Measurements from ENCODE around the gene RUNX2. TPM values are rescaled to one million over a fixed set of nuclear protein-coding genes. Genes with fewer than 3 reads are reported as not detected.

Gene RUNX2
- polyA plus RNA-seq, 1 donor from 2014 or later, result not detected

- H3K9me2 ChIP-seq (ENCODE audit: insufficient read depth, low read length), result no peaks in the 10 kb centered on the region
- H3K79me2 ChIP-seq (replicated peaks; ENCODE audit: insufficient read depth, low read length), result no peaks in the 10 kb centered on the region
- H4K20me1 ChIP-seq (ENCODE audit: insufficient read depth), result no peaks in the 10 kb centered on the region
- H3K9me3 ChIP-seq (ENCODE audit: low read length), result no peaks in the 10 kb centered on the region
- H3F3A ChIP-seq (ENCODE audit: insufficient read depth, low read length, poor library complexity, severe bottlenecking), result no peaks in the 10 kb centered on the region
- no peaks in the 10 kb centered on the region for H3K27me3 ChIP-seq (ENCODE audit: insufficient read depth, low read depth, low read length)
- no peak overlapping the region for H2AFZ ChIP-seq (ENCODE audit: low read depth, low read length)
- H3K36me3 ChIP-seq (ENCODE audit: insufficient read depth, low read length), result no peaks in the 10 kb centered on the region
- H3K4me3 ChIP-seq (ENCODE audit: low read length), result no peak overlapping the region
- H3K4me2 ChIP-seq (ENCODE audit: low read length), result no peak overlapping the region
- no peak overlapping the region for H3K27ac ChIP-seq (ENCODE audit: low read length)
- TF ChIP-seq POLR2AphosphoS5 (IDR thresholded peaks at IDR 0.05) (no peak), EP300 (conservative IDR thresholded peaks at IDR 0.05; ENCODE audit: poor library complexity, severe bottlenecking) (no peak), CTCF (IDR thresholded peaks at IDR 0.05; ENCODE audit: poor library complexity, severe bottlenecking) (no peak), EZH2 (IDR thresholded peaks at IDR 0.05; ENCODE audit: borderline replicate concordance, insufficient read depth, low read length, poor library complexity, severe bottlenecking) (no peak), RAD21 (conservative IDR thresholded peaks at IDR 0.05) (no peak), TAF1 (IDR thresholded peaks at IDR 0.05; ENCODE audit: low read depth) (no peak), SMC3 (conservative IDR thresholded peaks at IDR 0.05; ENCODE audit: poor library complexity) (no peak), MXI1 (conservative IDR thresholded peaks at IDR 0.05; ENCODE audit: poor library complexity, severe bottlenecking) (no peak)
- TF ChIP-seq, protein P1, sequence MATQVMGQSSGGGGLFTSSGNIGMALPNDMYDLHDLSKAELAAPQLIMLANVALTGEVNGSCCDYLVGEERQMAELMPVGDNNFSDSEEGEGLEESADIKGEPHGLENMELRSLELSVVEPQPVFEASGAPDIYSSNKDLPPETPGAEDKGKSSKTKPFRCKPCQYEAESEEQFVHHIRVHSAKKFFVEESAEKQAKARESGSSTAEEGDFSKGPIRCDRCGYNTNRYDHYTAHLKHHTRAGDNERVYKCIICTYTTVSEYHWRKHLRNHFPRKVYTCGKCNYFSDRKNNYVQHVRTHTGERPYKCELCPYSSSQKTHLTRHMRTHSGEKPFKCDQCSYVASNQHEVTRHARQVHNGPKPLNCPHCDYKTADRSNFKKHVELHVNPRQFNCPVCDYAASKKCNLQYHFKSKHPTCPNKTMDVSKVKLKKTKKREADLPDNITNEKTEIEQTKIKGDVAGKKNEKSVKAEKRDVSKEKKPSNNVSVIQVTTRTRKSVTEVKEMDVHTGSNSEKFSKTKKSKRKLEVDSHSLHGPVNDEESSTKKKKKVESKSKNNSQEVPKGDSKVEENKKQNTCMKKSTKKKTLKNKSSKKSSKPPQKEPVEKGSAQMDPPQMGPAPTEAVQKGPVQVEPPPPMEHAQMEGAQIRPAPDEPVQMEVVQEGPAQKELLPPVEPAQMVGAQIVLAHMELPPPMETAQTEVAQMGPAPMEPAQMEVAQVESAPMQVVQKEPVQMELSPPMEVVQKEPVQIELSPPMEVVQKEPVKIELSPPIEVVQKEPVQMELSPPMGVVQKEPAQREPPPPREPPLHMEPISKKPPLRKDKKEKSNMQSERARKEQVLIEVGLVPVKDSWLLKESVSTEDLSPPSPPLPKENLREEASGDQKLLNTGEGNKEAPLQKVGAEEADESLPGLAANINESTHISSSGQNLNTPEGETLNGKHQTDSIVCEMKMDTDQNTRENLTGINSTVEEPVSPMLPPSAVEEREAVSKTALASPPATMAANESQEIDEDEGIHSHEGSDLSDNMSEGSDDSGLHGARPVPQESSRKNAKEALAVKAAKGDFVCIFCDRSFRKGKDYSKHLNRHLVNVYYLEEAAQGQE (IDR thresholded peaks at IDR 0.05; ENCODE audit: borderline replicate concordance), result no peak
- no peak overlapping the region for H3K9ac ChIP-seq (ENCODE audit: low read length)
Measured at GRCh38 chr6:45574885-45575284, 246.8 kb downstream of the RUNX2 start.

DNA sequence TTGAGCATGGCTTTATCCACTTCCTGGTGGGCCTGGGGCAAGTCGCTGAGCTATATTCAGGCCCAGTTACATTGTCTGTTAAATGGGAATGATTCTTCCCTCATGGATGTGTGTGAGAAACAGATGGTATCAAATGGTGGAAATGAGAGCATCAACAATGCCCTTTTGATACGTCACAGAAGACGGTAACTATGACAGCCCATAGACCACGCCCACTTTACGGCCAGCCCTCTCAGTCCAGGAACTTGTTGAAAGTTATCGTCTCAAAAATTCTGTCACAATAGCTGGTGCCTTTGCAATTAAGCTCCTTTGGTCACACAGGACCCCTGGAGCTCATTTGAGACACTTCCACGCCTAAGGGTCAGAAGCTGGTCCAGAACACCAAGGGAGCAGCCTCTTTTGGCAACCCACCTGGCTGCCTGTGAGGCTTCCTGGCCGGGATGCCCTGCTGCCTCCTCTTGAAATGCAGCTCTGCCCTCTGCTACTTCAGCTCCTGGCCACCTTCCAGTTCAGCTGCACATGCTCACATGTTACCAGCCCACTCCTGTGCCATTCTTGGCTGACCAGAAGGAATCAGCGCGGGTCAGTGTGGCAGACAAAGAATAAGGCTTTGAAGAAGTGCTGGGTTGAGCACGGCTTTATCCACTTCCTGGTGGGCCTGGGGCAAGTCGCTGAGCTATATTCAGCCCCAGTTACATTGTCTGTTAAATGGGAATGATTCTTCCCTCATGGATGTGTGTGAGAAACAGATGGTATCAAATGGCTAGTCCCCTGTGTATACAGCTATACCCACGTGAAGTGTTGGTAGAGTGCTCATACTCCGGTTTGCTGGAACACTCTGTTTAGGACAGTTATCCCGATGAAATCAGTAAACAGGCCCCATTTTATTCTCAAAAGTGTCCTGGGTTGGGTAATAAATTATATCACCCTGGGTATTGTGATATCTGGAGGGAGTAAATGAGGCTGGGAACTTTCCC is 248.8 kb downstream of the RUNX2 start:
- no peak overlapping the region for H3K4me3 ChIP-seq (ENCODE audit: low read length)
- H4K20me1 ChIP-seq (ENCODE audit: insufficient read depth), result no peaks in the 10 kb centered on the region
- H2AFZ ChIP-seq (ENCODE audit: low read depth, low read length), result no peak overlapping the region

More for the DNA sequence above, 248.8 kb downstream of the RUNX2 start:
- no peak for TF ChIP-seq POLR2AphosphoS5 (IDR thresholded peaks at IDR 0.05)
- TF ChIP-seq TAF1 (IDR thresholded peaks at IDR 0.05; ENCODE audit: low read depth), result no peak
- TF ChIP-seq MXI1 (conservative IDR thresholded peaks at IDR 0.05; ENCODE audit: poor library complexity, severe bottlenecking), result no peak
- TF ChIP-seq, protein P1 (IDR thresholded peaks at IDR 0.05; ENCODE audit: borderline replicate concordance), result no peak
- TF ChIP-seq RAD21 (conservative IDR thresholded peaks at IDR 0.05), result no peak
- no peak for TF ChIP-seq SMC3 (conservative IDR thresholded peaks at IDR 0.05; ENCODE audit: poor library complexity)
- TF ChIP-seq EP300 (conservative IDR thresholded peaks at IDR 0.05; ENCODE audit: poor library complexity, severe bottlenecking), result no peak
- no peak for TF ChIP-seq EZH2 (IDR thresholded peaks at IDR 0.05; ENCODE audit: borderline replicate concordance, insufficient read depth, low read length, poor library complexity, severe bottlenecking)
- no peak for TF ChIP-seq CTCF (IDR thresholded peaks at IDR 0.05; ENCODE audit: poor library complexity, severe bottlenecking)
- H3K9me2 ChIP-seq (ENCODE audit: insufficient read depth, low read length), result no peaks in the 10 kb centered on the region
- no peak overlapping the region for H3K9ac ChIP-seq (ENCODE audit: low read length)
- H3K36me3 ChIP-seq (ENCODE audit: insufficient read depth, low read length), result no peaks in the 10 kb centered on the region
- no peaks in the 10 kb centered on the region for H3K79me2 ChIP-seq (replicated peaks; ENCODE audit: insufficient read depth, low read length)
- no peak overlapping the region for H3K4me2 ChIP-seq (ENCODE audit: low read length)
- H3K9me3 ChIP-seq (ENCODE audit: low read length), result no peaks in the 10 kb centered on the region
- no peaks in the 10 kb centered on the region for H3K27me3 ChIP-seq (ENCODE audit: insufficient read depth, low read depth, low read length)
- no peaks in the 10 kb centered on the region for H3F3A ChIP-seq (ENCODE audit: insufficient read depth, low read length, poor library complexity, severe bottlenecking)
- no peak overlapping the region for H3K27ac ChIP-seq (ENCODE audit: low read length)
